K562 (cell line): Measurements from ENCODE around the gene SRSF6. TPM values are rescaled to one million over a fixed set of nuclear protein-coding genes. Genes with fewer than 3 reads are reported as not detected.
A peak's percentile ranks its signal among the peaks of the same experiment; 100 is the strongest.

Experiments used
- ATAC-seq: fragments of 200-7000 bp; cut with Tn5 transposase; 3 replicates; pipeline ENCODE4 v1.9.1; 2020; ENCODE audit warnings: moderate library complexity
- BruUV-seq: library from RNA; stranded (reverse); fragments of 400-500 nt; replicated peaks from 2 replicates; lab custom pipeline; 2021; lab: Mats Ljungman, UMichigan
- CTCF ChIA-PET: fragments of 300-600 bp; formaldehyde crosslinking; extraction: SDS; loops from one replicate; lab custom pipeline; 2021; ENCODE audit warnings: low intra/inter-chr PET ratio; lab: Yijun Ruan, JAX
- POLR2A ChIA-PET: fragments of 300-600, 350-650 bp; sonication (Branson Sonifier 250); formaldehyde crosslinking; extraction: SDS; loops from one replicate; lab custom pipeline; 2021; ENCODE audit warnings: antibody characterized with exemption, inconsistent platforms; lab: Yijun Ruan, JAX
- DNase-seq, 4 experiments: peaks; one replicate each; pipeline versions ENCODE4 v3.0.0 to v3.0.0-alpha.2; 2011 to 2018; ENCODE audit warnings: low spot score in 3 of 4, mixed read lengths in 3 of 4; ENCODE audit errors: extremely low read depth in 1 of 4
- FAIRE-seq: peaks from 2 replicates; lab custom pipeline; 2011; peaks lifted over from hg19 to GRCh38; lab: Jason Lieb, UNC
- H2AFZ ChIP-seq: 2 replicates; pipeline ENCODE4 v1.6.0; 2011; ENCODE audit warnings: low read depth, low read length, control low read depth, inconsistent platforms
- H3K27ac ChIP-seq: fragments of 200-600 bp; 3 replicates; pipeline ENCODE4 v1.8.0; 2011; ENCODE audit warnings: low read depth, mild to moderate bottlenecking, control low read depth, inconsistent platforms, low read length, moderate library complexity, mixed read lengths; ENCODE audit errors: extremely low read depth
- H3K27me3 ChIP-seq, 2 experiments: fragments of 300-600 bp in 1 of 2; 2 replicates in 1 of 2; 3 replicates in 1 of 2; pipeline versions ENCODE4 v1.6.0 to v1.8.0; 2011; ENCODE audit warnings: inconsistent platforms in 2 of 2, low read length in 2 of 2, mild to moderate bottlenecking in 1 of 2, mixed read lengths in 1 of 2, moderate library complexity in 1 of 2; ENCODE audit not compliant: control insufficient read depth in 2 of 2, insufficient read depth in 2 of 2
- H3K36me3 ChIP-seq: fragments of 300-600 bp; 3 replicates; pipeline ENCODE4 v1.8.0; 2011; ENCODE audit warnings: mild to moderate bottlenecking, low read length, inconsistent platforms; ENCODE audit not compliant: control insufficient read depth, insufficient read depth
- H3K4me1 ChIP-seq, 2 experiments: fragments of 200-600 bp in 1 of 2; replicated peaks in 1 of 2; 2 replicates in 1 of 2; 3 replicates in 1 of 2; pipeline versions ENCODE4 v1.5.1 to v1.8.0; 2011; ENCODE audit warnings: inconsistent platforms in 2 of 2, low read length in 2 of 2, mild to moderate bottlenecking in 1 of 2, mixed read lengths in 1 of 2, moderate library complexity in 1 of 2; ENCODE audit not compliant: control insufficient read depth in 2 of 2, insufficient read depth in 2 of 2
- H3K4me2 ChIP-seq: 2 replicates; pipeline ENCODE4 v1.6.1; 2011; ENCODE audit warnings: low read length, control low read depth, inconsistent platforms, mixed read lengths; ENCODE audit not compliant: insufficient read depth
- H3K4me3 ChIP-seq: fragments of 200-600 bp; sonication (generic), shearing (Covaris generic); 2 replicates; pipeline ENCODE4 v1.5.1; 2016; ENCODE audit warnings: control low read depth, inconsistent platforms
- H3K79me2 ChIP-seq: fragments of 200-600 bp; 3 replicates; pipeline ENCODE4 v1.8.0; 2011; ENCODE audit warnings: low read length, inconsistent platforms; ENCODE audit not compliant: control insufficient read depth, insufficient read depth
- H3K9ac ChIP-seq, 2 experiments: 2 replicates each; pipeline versions ENCODE4 v1.6.0 to v1.6.1; 2011; ENCODE audit warnings: low read depth in 2 of 2, low read length in 2 of 2, control low read depth in 1 of 2, inconsistent platforms in 1 of 2, mild to moderate bottlenecking in 1 of 2, mixed read lengths in 1 of 2; ENCODE audit not compliant: insufficient read depth in 1 of 2
- H3K9me1 ChIP-seq: one replicate; pipeline ENCODE4 v1.6.0; 2011; ENCODE audit warnings: inconsistent platforms, mild to moderate bottlenecking, low read length, moderate library complexity; ENCODE audit not compliant: control insufficient read depth, insufficient read depth
- H3K9me3 ChIP-seq: replicated peaks from 2 replicates; pipeline ENCODE4 v1.5.1; 2011; ENCODE audit warnings: low read depth, low read length, inconsistent platforms; ENCODE audit not compliant: control insufficient read depth, insufficient read depth
- H4K20me1 ChIP-seq: replicated peaks from 2 replicates; pipeline ENCODE4 v1.6.1; 2011; ENCODE audit warnings: low read length, inconsistent platforms, mixed read lengths; ENCODE audit not compliant: control insufficient read depth, insufficient read depth
- GABPA ChIP-seq: fragments of 200-800 bp; sonication (Bioruptor generic); conservative IDR thresholded peaks from 2 replicates; pipeline ENCODE4 v1.6.1; 2016; ENCODE audit warnings: low read depth, missing genetic modification characterization, missing compliant biosample characterization
- NFIC ChIP-seq: fragments of 450-650 bp; IDR thresholded peaks from 2 replicates; pipeline ENCODE4 v1.6.1; 2017; ENCODE audit warnings: mild to moderate bottlenecking, inconsistent platforms
- NR3C1 ChIP-seq: sonication (generic); formaldehyde crosslinking; IDR thresholded peaks from 2 replicates; pipeline ENCODE4 v1.8.1; 2022; ENCODE audit warnings: missing genetic modification reagents
- RBM34 ChIP-seq: fragments of 200-400 bp; formaldehyde crosslinking; IDR thresholded peaks from 2 replicates; pipeline ENCODE4 v1.6.1; 2018; ENCODE audit warnings: low read length, borderline replicate concordance; ENCODE audit not compliant: insufficient read depth
- WGBS: fragments of 100-300 bp; shearing (Covaris generic); methylation state at CpG from one replicate; pipeline ENCODE4 v1.1.6; 2016; ENCODE audit warnings: low coverage, mixed read lengths; ENCODE audit not compliant: insufficient coverage; ENCODE audit errors: missing lambda C conversion rate; 5-methylcytosine and 5-hydroxymethylcytosine counted together
- in situ Hi-C: fragments of 300-500 bp; cut with MboI; formaldehyde crosslinking; loops from 4 replicates; pipeline ENCODE4 v1.15.0; 2018; ENCODE audit warnings: inconsistent platforms, mixed read lengths
- intact Hi-C: fragments of 100-400 bp; cut with micrococcal nuclease; formaldehyde crosslinking; loops from 2 replicates; pipeline ENCODE4 v1.14.2; 2022
- polyA plus RNA-seq, 8 experiments: library from polyadenylated mRNA; depleted of rRNA in 4 of 8; stranded (reverse) in 5 of 8; unstranded in 3 of 8; fragments of >200 nt; fragmentation: Nextera tagmentation in 2 of 8; fragmentation: Illumina TruSeq in 1 of 8; extraction: Ambion mirVana in 2 of 8; extraction: Trizol in 1 of 8; gene quantifications; 2 replicates each; pipeline versions ENCODE4 v1.2.1 to v1.2.3, GENCODE V29; 2011 to 2014; ENCODE audit warnings: inconsistent platforms in 1 of 8, missing spikeins in 1 of 8
- total RNA-seq, 7 experiments: library from RNA; depleted of rRNA in 6 of 7; stranded (reverse); fragments of >200 nt in 6 of 7; fragmentation: Illumina TruSeq in 2 of 7; extraction: Trizol in 2 of 7; gene quantifications; 2 replicates each; pipeline versions ENCODE4 v1.2.1 to v1.2.3, GENCODE V29; 2011 to 2021; ENCODE audit warnings: low replicate concordance in 1 of 7
- TF ChIP-seq, protein P1 (sequence below): IDR thresholded peaks from 2 replicates; pipeline ENCODE4 v1.6.1; 2016; ENCODE audit warnings: missing genetic modification characterization, missing compliant biosample characterization

SRSF6 gene
- total and polyA plus RNA-seq, 9 of the 15 experiments (the other 6 are each of a cell fraction or from before 2014, with no cell fraction given), result 52.4 to 165 (median 117) TPM

GRCh38 chr20:43433250-43433854 is 24.3 kb upstream of the SRSF6 start:
- ATAC-seq, result no peak
- no peak for TF ChIP-seq RBM34
- TF ChIP-seq, protein P1, sequence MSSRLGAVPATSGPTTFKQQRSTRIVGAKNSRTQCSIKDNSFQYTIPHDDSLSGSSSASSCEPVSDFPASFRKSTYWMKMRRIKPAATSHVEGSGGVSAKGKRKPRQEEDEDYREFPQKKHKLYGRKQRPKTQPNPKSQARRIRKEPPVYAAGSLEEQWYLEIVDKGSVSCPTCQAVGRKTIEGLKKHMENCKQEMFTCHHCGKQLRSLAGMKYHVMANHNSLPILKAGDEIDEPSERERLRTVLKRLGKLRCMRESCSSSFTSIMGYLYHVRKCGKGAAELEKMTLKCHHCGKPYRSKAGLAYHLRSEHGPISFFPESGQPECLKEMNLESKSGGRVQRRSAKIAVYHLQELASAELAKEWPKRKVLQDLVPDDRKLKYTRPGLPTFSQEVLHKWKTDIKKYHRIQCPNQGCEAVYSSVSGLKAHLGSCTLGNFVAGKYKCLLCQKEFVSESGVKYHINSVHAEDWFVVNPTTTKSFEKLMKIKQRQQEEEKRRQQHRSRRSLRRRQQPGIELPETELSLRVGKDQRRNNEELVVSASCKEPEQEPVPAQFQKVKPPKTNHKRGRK (tag), result peak; percentile 95
- no peak for TF ChIP-seq NR3C1 (CRISPR knock-in tag)
- no peak for TF ChIP-seq GABPA (tag)
- no peak for TF ChIP-seq NFIC
- H3K79me2 ChIP-seq, result no peaks in the 10 kb centered on the region
- no peak for DNase-seq
- WGBS, result 0% methylated on average over 3 of the region's 4 CpGs
- ChIA-PET CTCF (no interaction called here), POLR2A (no interaction called here)
- FAIRE-seq, result no peak
- H4K20me1 ChIP-seq, result no peaks in the 10 kb centered on the region
- H3K4me1 ChIP-seq, result peaks cover 0 to 12% of the 10 kb centered on the region in 2 experiments; a peak in 3 of 5 replicates
- H2AFZ ChIP-seq, result no peak overlapping the region
- no peak overlapping the region for H3K27ac ChIP-seq
- in situ Hi-C loops, result no loop called here
- H3K9me3 ChIP-seq, result no peaks in the 10 kb centered on the region
- H3K4me2 ChIP-seq, result no peak overlapping the region
- intact Hi-C loops, result no loop called here
- H3K9me1 ChIP-seq, result no peaks in the 10 kb centered on the region
- H3K27me3 ChIP-seq, result peaks cover 3 to 15% of the 10 kb centered on the region in 2 experiments; a peak in 4 of 5 replicates
- no TSS peak for BruUV-seq
- H3K36me3 ChIP-seq, result no peaks in the 10 kb centered on the region
- no peak overlapping the region for H3K4me3 ChIP-seq
- no peak overlapping the region for H3K9ac ChIP-seq
